ENCODE results near the gene KRTAP16-1. TPM values are rescaled to one million over a fixed set of nuclear protein-coding genes. Genes with fewer than 3 reads are reported as not detected.

The KRTAP16-1 gene
- polyA plus RNA-seq, 1 experiment: not detected

GRCh38 chr17:41258406-41258805, 50.7 kb downstream of the KRTAP16-1 start:
- TF ChIP-seq CTCF (IDR thresholded peaks at IDR 0.05; ENCODE audit: low read depth, low read length): no peak
- DNase-seq (ENCODE audit: low read depth, low spot score): no peak
- Histone ChIP-seq H3K9me3 (ENCODE audit: control insufficient read depth, insufficient read depth, low read length) (no peaks in the 10 kb centered on the region), H3K4me3 (ENCODE audit: low read depth, low read length) (no peak overlapping the region), H3K27ac (ENCODE audit: low read depth, low read length) (no peak overlapping the region), H3K27me3 (ENCODE audit: control insufficient read depth, insufficient read depth, low read length) (peaks cover 4% of the 10 kb centered on the region)
- ChIA-PET POLR2A (no interaction called here), CTCF (no interaction called here)

Small RNA genes within 50 kb of the gene (small RNA-seq; reads per million reads assigned to genes)
- not detected for gene KRTAP9-10P (ENCODE audit: insufficient read length, low read depth)

Other genes starting within 250 kb of the KRTAP16-1 start
- gene KRTAP2-3, start 249.2 kb downstream of the KRTAP16-1 start, polyA plus RNA-seq (2011; rRNA removed): 1.3 and 2.5 TPM in 2 replicates
- gene KRTAP2-4, start 243.4 kb downstream of the KRTAP16-1 start, polyA plus RNA-seq (2011; rRNA removed): not detected in 2 replicates
- gene KRTAP4-7, start 225.2 kb downstream of the KRTAP16-1 start, polyA plus RNA-seq (2011; rRNA removed): not detected in 2 replicates
- gene KRTAP4-8, start 211.2 kb downstream of the KRTAP16-1 start, polyA plus RNA-seq (2011; rRNA removed): not detected in 2 replicates
- gene KRTAP4-16, start 207.1 kb downstream of the KRTAP16-1 start, polyA plus RNA-seq (2011; rRNA removed): not detected in 2 replicates
- not detected in 2 replicates for gene KRTAP4-9, start 203.9 kb downstream of the KRTAP16-1 start, polyA plus RNA-seq (2011; rRNA removed)
- gene KRTAP4-11, start 190.9 kb downstream of the KRTAP16-1 start, polyA plus RNA-seq (2011; rRNA removed): not detected in 2 replicates
- gene KRTAP4-12, start 185.1 kb downstream of the KRTAP16-1 start, polyA plus RNA-seq (2011; rRNA removed): not detected in 2 replicates
- gene KRTAP4-6, start 168.8 kb downstream of the KRTAP16-1 start, polyA plus RNA-seq (2011; rRNA removed): not detected in 2 replicates
- not detected in 2 replicates for gene KRTAP4-5, start 159.5 kb downstream of the KRTAP16-1 start, polyA plus RNA-seq (2011; rRNA removed)
- not detected in 2 replicates for gene KRTAP4-4, start 148.6 kb downstream of the KRTAP16-1 start, polyA plus RNA-seq (2011; rRNA removed)
- gene KRTAP4-3, start 141.1 kb downstream of the KRTAP16-1 start, polyA plus RNA-seq (2011; rRNA removed): not detected in 2 replicates
- not detected in 2 replicates for gene KRTAP4-2, start 131.1 kb downstream of the KRTAP16-1 start, polyA plus RNA-seq (2011; rRNA removed)
- not detected in 2 replicates for gene KRTAP4-1, start 124.4 kb downstream of the KRTAP16-1 start, polyA plus RNA-seq (2011; rRNA removed)
- gene KRTAP9-1, start 119.4 kb downstream of the KRTAP16-1 start, polyA plus RNA-seq (2011; rRNA removed): not detected in 2 replicates
- not detected in 2 replicates for gene KRTAP9-2, start 82.7 kb downstream of the KRTAP16-1 start, polyA plus RNA-seq (2011; rRNA removed)
- gene KRTAP9-3, start 76.9 kb downstream of the KRTAP16-1 start, polyA plus RNA-seq (2011; rRNA removed): not detected in 2 replicates
- not detected in 2 replicates for gene KRTAP9-8, start 71.3 kb downstream of the KRTAP16-1 start, polyA plus RNA-seq (2011; rRNA removed)
- gene KRTAP9-4, start 59.6 kb downstream of the KRTAP16-1 start, polyA plus RNA-seq (2011; rRNA removed): not detected in 2 replicates
- not detected in 2 replicates for gene KRTAP9-9, start 53.9 kb downstream of the KRTAP16-1 start, polyA plus RNA-seq (2011; rRNA removed)
- gene KRTAP9-6, start 43.9 kb downstream of the KRTAP16-1 start, polyA plus RNA-seq (2011; rRNA removed): not detected in 2 replicates
- gene KRTAP9-7, start 33.6 kb downstream of the KRTAP16-1 start, polyA plus RNA-seq (2011; rRNA removed): not detected in 2 replicates
- gene KRTAP29-1, start 6.5 kb downstream of the KRTAP16-1 start, polyA plus RNA-seq (2011; rRNA removed): not detected in 2 replicates
- gene KRTAP17-1, start 6.4 kb upstream of the KRTAP16-1 start, polyA plus RNA-seq (2011; rRNA removed): not detected in 2 replicates
- gene KRT33A, start 41.5 kb upstream of the KRTAP16-1 start, polyA plus RNA-seq (2011; rRNA removed): not detected in 2 replicates
- gene KRT33B, start 60.5 kb upstream of the KRTAP16-1 start, polyA plus RNA-seq (2011; rRNA removed): 0.07 TPM in 1 of 2 replicates, not detected in the other
- gene KRT34, start 73.0 kb upstream of the KRTAP16-1 start, polyA plus RNA-seq (2011; rRNA removed): 0.27 and 0.29 TPM in 2 replicates
- not detected in 2 replicates for gene KRT31, start 88.3 kb upstream of the KRTAP16-1 start, polyA plus RNA-seq (2011; rRNA removed)
- not detected in 2 replicates for gene KRT37, start 115.3 kb upstream of the KRTAP16-1 start, polyA plus RNA-seq (2011; rRNA removed)
- gene KRT38, start 131.7 kb upstream of the KRTAP16-1 start, polyA plus RNA-seq (2011; rRNA removed): 0.11 and 0.17 TPM in 2 replicates
- 0.09 and 0.14 TPM in 2 replicates for gene KRT32, start 158.1 kb upstream of the KRTAP16-1 start, polyA plus RNA-seq (2011; rRNA removed)
- not detected in 2 replicates for gene KRT35, start 171.8 kb upstream of the KRTAP16-1 start, polyA plus RNA-seq (2011; rRNA removed)
- not detected in 2 replicates for gene KRT36, start 180.6 kb upstream of the KRTAP16-1 start, polyA plus RNA-seq (2011; rRNA removed)
- gene KRT13, start 196.3 kb upstream of the KRTAP16-1 start, polyA plus RNA-seq (2011; rRNA removed): 0.05 TPM in 1 of 2 replicates, not detected in the other
- 1.4 and 1.8 TPM in 2 replicates for gene KRT15, start 209.6 kb upstream of the KRTAP16-1 start, polyA plus RNA-seq (2011; rRNA removed)
- 19.7 and 27.6 TPM in 2 replicates for gene KRT19, start 219.0 kb upstream of the KRTAP16-1 start, polyA plus RNA-seq (2011; rRNA removed)